ENCODE measurements around the gene TRAIP. TPM values are rescaled to one million over a fixed set of nuclear protein-coding genes. Genes with fewer than 3 reads are reported as not detected.

TRAIP gene
- total RNA-seq, 1 donor from 2014 or later = 38.1 TPM

- no peak for TF ChIP-seq CTCF (conservative IDR thresholded peaks at IDR 0.05)
- DNase-seq (ENCODE audit: low read depth, low spot score) = no peak
- Mint-ChIP-seq H3K4me3 (no peak within 1 kb of the TSS), H3K27ac (ENCODE audit: unreplicated experiment) (peak within 1 kb of the TSS; percentile 62), H3K27me3 (ENCODE audit: low read depth) (no peaks in the 10 kb centered on the region), H3K36me3 (ENCODE audit: low read depth) (no peaks in the 10 kb centered on the region), H3K9me3 (no peaks in the 10 kb centered on the region), H3K4me1 (peaks cover under 1% of the 10 kb centered on the region)
Observed at GRCh38 chr3:49813497-49814174, 42.7 kb downstream of the TRAIP start, which contains the start of gene UBA7. Gene UBA7 (minus strand): TSS chr3:49813953. CDS start chr3:49813787, 166 bp downstream.

GRCh38 chr3:49812916-49813496, 43.4 kb downstream of the TRAIP start:
- Mint-ChIP-seq H3K27me3 (ENCODE audit: low read depth) (no peaks in the 10 kb centered on the region), H3K4me3 (no peak overlapping the region), H3K36me3 (ENCODE audit: low read depth) (no peaks in the 10 kb centered on the region), H3K4me1 (peaks cover 6% of the 10 kb centered on the region), H3K27ac (ENCODE audit: unreplicated experiment) (peak overlapping the region; percentile 19), H3K9me3 (no peaks in the 10 kb centered on the region)
- DNase-seq (ENCODE audit: low read depth, low spot score) = no peak
- TF ChIP-seq CTCF (conservative IDR thresholded peaks at IDR 0.05) = no peak

- peak overlapping the region; percentile 95 for H3K27ac Mint-ChIP-seq (ENCODE audit: unreplicated experiment)
- no peak for DNase-seq (ENCODE audit: low read depth, low spot score)
- TF ChIP-seq CTCF (conservative IDR thresholded peaks at IDR 0.05) = no peak
- H3K4me1 Mint-ChIP-seq = peaks cover 39% of the 10 kb centered on the region
- H3K36me3 Mint-ChIP-seq (ENCODE audit: low read depth) = no peaks in the 10 kb centered on the region
- peaks cover 17% of the 10 kb centered on the region for H3K27me3 Mint-ChIP-seq (ENCODE audit: low read depth)
- H3K9me3 Mint-ChIP-seq = no peaks in the 10 kb centered on the region
- peak overlapping the region; percentile 93 for H3K4me3 Mint-ChIP-seq
Observed at GRCh38 chr3:49807431-49808114, 48.8 kb downstream of the TRAIP start.

GRCh38 chr3:49806850-49807249, 49.5 kb downstream of the TRAIP start:
- TF ChIP-seq CTCF (conservative IDR thresholded peaks at IDR 0.05) = no peak
- Mint-ChIP-seq H3K4me1 (peaks cover 46% of the 10 kb centered on the region), H3K27me3 (ENCODE audit: low read depth) (peaks cover 24% of the 10 kb centered on the region), H3K36me3 (ENCODE audit: low read depth) (no peaks in the 10 kb centered on the region), H3K9me3 (no peaks in the 10 kb centered on the region), H3K4me3 (peak overlapping the region; percentile 93), H3K27ac (ENCODE audit: unreplicated experiment) (peak overlapping the region; percentile 98)
- DNase-seq (ENCODE audit: low read depth, low spot score) = peak; percentile 16

GRCh38 chr3:49805897-49806701, 50.3 kb downstream of the TRAIP start:
- peak; percentile 46 for DNase-seq (ENCODE audit: low read depth, low spot score)
- Mint-ChIP-seq H3K27ac (ENCODE audit: unreplicated experiment) (peak overlapping the region; percentile 98), H3K27me3 (ENCODE audit: low read depth) (peaks cover 32% of the 10 kb centered on the region), H3K36me3 (ENCODE audit: low read depth) (no peaks in the 10 kb centered on the region), H3K4me1 (peaks cover 54% of the 10 kb centered on the region), H3K9me3 (no peaks in the 10 kb centered on the region), H3K4me3 (peak overlapping the region; percentile 93)
- no peak for TF ChIP-seq CTCF (conservative IDR thresholded peaks at IDR 0.05)

Measured in neural crest cell (in vitro differentiated cells).